ENCODE measurements around the gene SLC9B2.

SLC9B2 gene

GRCh38 chr4:103105558-103106356, 29.2 kb upstream of the SLC9B2 start:
- Histone ChIP-seq H3K4me3 (ENCODE audit: low read depth, low read length, poor library complexity, severe bottlenecking) (no peak overlapping the region), H3K4me2 (ENCODE audit: low read length) (no peak overlapping the region), H3K27ac (ENCODE audit: low read depth, low read length, poor library complexity, severe bottlenecking) (no peak overlapping the region), H3K9me2 (ENCODE audit: low read depth, low read length) (no peaks in the 10 kb centered on the region), H2AFZ (ENCODE audit: low read length) (no peak overlapping the region), H3K9me3 (ENCODE audit: low read length) (no peaks in the 10 kb centered on the region), H3K36me3 (ENCODE audit: insufficient read depth, low read length) (peaks cover 45% of the 10 kb centered on the region), H3K27me3 (ENCODE audit: insufficient read depth, low read length) (no peaks in the 10 kb centered on the region), H4K20me1 (ENCODE audit: insufficient read depth, low read length) (no peaks in the 10 kb centered on the region), H3K79me2 (ENCODE audit: insufficient read depth, low read length) (no peaks in the 10 kb centered on the region), H3K4me1 (ENCODE audit: insufficient read depth, low read length, severe bottlenecking) (no peaks in the 10 kb centered on the region), H3K9ac (ENCODE audit: low read length) (no peak overlapping the region), H3F3A (ENCODE audit: insufficient read depth, low read length) (no peaks in the 10 kb centered on the region)
- TF ChIP-seq EZH2 (IDR thresholded peaks at IDR 0.05; ENCODE audit: borderline replicate concordance, low read length) (no peak), CTCF (IDR thresholded peaks at IDR 0.05; ENCODE audit: low read length) (no peak)

- no peak overlapping the region for H2AFZ ChIP-seq (ENCODE audit: low read length)
- no peak overlapping the region for H3K4me3 ChIP-seq (ENCODE audit: low read depth, low read length, poor library complexity, severe bottlenecking)
- no peaks in the 10 kb centered on the region for H3K79me2 ChIP-seq (ENCODE audit: insufficient read depth, low read length)
- H3F3A ChIP-seq (ENCODE audit: insufficient read depth, low read length): no peaks in the 10 kb centered on the region
- H3K9ac ChIP-seq (ENCODE audit: low read length): no peak overlapping the region
- peaks cover 36% of the 10 kb centered on the region for H3K36me3 ChIP-seq (ENCODE audit: insufficient read depth, low read length)
- no peaks in the 10 kb centered on the region for H3K27me3 ChIP-seq (ENCODE audit: insufficient read depth, low read length)
- no peaks in the 10 kb centered on the region for H4K20me1 ChIP-seq (ENCODE audit: insufficient read depth, low read length)
- no peaks in the 10 kb centered on the region for H3K9me3 ChIP-seq (ENCODE audit: low read length)
- H3K4me1 ChIP-seq (ENCODE audit: insufficient read depth, low read length, severe bottlenecking): no peaks in the 10 kb centered on the region
- TF ChIP-seq CTCF (IDR thresholded peaks at IDR 0.05; ENCODE audit: low read length) (no peak), EZH2 (IDR thresholded peaks at IDR 0.05; ENCODE audit: borderline replicate concordance, low read length) (no peak)
- H3K9me2 ChIP-seq (ENCODE audit: low read depth, low read length): no peaks in the 10 kb centered on the region
- H3K27ac ChIP-seq (ENCODE audit: low read depth, low read length, poor library complexity, severe bottlenecking): no peak overlapping the region
- no peak overlapping the region for H3K4me2 ChIP-seq (ENCODE audit: low read length)
These were observed 28.3 kb upstream of the SLC9B2 start for GRCh38 chr4:103104886-103105285.

- Histone ChIP-seq H3K36me3 (ENCODE audit: insufficient read depth, low read length) (no peaks in the 10 kb centered on the region; the same call in 1 of the 2 replicates), H3K9me2 (ENCODE audit: low read depth, low read length) (no peaks in the 10 kb centered on the region), H3F3A (ENCODE audit: insufficient read depth, low read length) (no peaks in the 10 kb centered on the region), H3K4me2 (ENCODE audit: low read length) (no peak overlapping the region), H4K20me1 (ENCODE audit: insufficient read depth, low read length) (no peaks in the 10 kb centered on the region), H2AFZ (ENCODE audit: low read length) (no peak overlapping the region), H3K9me3 (ENCODE audit: low read length) (no peaks in the 10 kb centered on the region), H3K9ac (ENCODE audit: low read length) (no peak overlapping the region), H3K4me3 (ENCODE audit: low read depth, low read length, poor library complexity, severe bottlenecking) (no peak overlapping the region), H3K27me3 (ENCODE audit: insufficient read depth, low read length) (no peaks in the 10 kb centered on the region), H3K4me1 (ENCODE audit: insufficient read depth, low read length, severe bottlenecking) (peaks cover 21% of the 10 kb centered on the region), H3K79me2 (ENCODE audit: insufficient read depth, low read length) (no peaks in the 10 kb centered on the region), H3K27ac (ENCODE audit: low read depth, low read length, poor library complexity, severe bottlenecking) (no peak overlapping the region)
- TF ChIP-seq CTCF (IDR thresholded peaks at IDR 0.05; ENCODE audit: low read length) (no peak), EZH2 (IDR thresholded peaks at IDR 0.05; ENCODE audit: borderline replicate concordance, low read length) (no peak)
These were observed 24.1 kb upstream of the SLC9B2 start for GRCh38 chr4:103100691-103101090.

Data from OCI-LY1 (cell line).